Body of pancreas (tissue), 4 donors: Measurements from ENCODE around the gene KIF2C. TPM values are rescaled to one million over a fixed set of nuclear protein-coding genes. Genes with fewer than 3 reads are reported as not detected.

ENCODE experiments used
- ATAC-seq: fragments of 150-250 bp; one replicate; pipeline ENCODE4 v1.9.1; 2016
- DNase-seq, 4 donors: peaks; one replicate each; pipeline ENCODE4 v3.0.0-alpha.2; 2019
- H3K27ac ChIP-seq, 4 donors: fragments of 200-600 bp; sonication (generic); 1 replicate in 3 of 4; 2 replicates in 1 of 4; pipeline versions ENCODE4 v1.5.1 to v1.6.1; 2016 to 2019; ENCODE audit warnings: mild to moderate bottlenecking in 1 of 4, mixed read lengths in 1 of 4, moderate library complexity in 1 of 4
- H3K27me3 ChIP-seq, 2 donors: fragments of 200-600 bp; sonication (generic); one replicate each; pipeline ENCODE4 v1.6.0; 2016; ENCODE audit warnings: mild to moderate bottlenecking in 1 of 2
- H3K36me3 ChIP-seq, 2 donors: fragments of 200-600 bp; sonication (generic); replicated peaks in 1 of 2; 2 replicates each; pipeline ENCODE4 v1.5.1; 2016; ENCODE audit warnings: low read depth in 2 of 2; ENCODE audit not compliant: insufficient read depth in 1 of 2
- H3K4me1 ChIP-seq: fragments of 200-600 bp; sonication (generic); one replicate; pipeline ENCODE4 v1.6.0; 2016
- H3K4me3 ChIP-seq, 2 donors: fragments of 200-600 bp; sonication (generic); 1 replicate in 1 of 2; 2 replicates in 1 of 2; pipeline ENCODE4 v1.5.1; 2016 to 2019
- H3K9me3 ChIP-seq, 3 donors: fragments of 200-600 bp; sonication (generic); 1 replicate in 2 of 3; 2 replicates in 1 of 3; pipeline ENCODE4 v1.5.1; 2016
- POLR2A ChIP-seq, 3 donors: fragments of 450-650 bp; IDR thresholded peaks; one replicate each; pipeline ENCODE4 v1.6.1; 2016; ENCODE audit warnings: antibody characterized with exemption in 3 of 3, mild to moderate bottlenecking in 2 of 3
- WGBS, 2 donors: methylation state at CpG; one replicate each; pipeline ENCODE4 v1.1.5; 2017; 5-methylcytosine and 5-hydroxymethylcytosine counted together
- intact Hi-C: fragments of 100-400 bp; cut with DNase I; formaldehyde crosslinking; loops from one replicate; pipeline ENCODE4 v1.15.1; 2023
- total RNA-seq, 2 donors: library from RNA; depleted of rRNA; stranded (reverse); fragments of >200 nt; gene quantifications; one replicate each; pipeline ENCODE4 v1.1.0, GENCODE V29; 2016
- TF ChIP-seq, protein P1 (sequence below), 7 experiments: fragments of 450-650 bp in 4 of 7; fragments of 200-600 bp in 3 of 7; sonication (generic) in 3 of 7; IDR thresholded peaks; one replicate each; pipeline ENCODE4 v1.5.1; 2016 to 2019; ENCODE audit warnings: antibody characterized with exemption in 7 of 7

The KIF2C gene
- total RNA-seq, 2 donors from 2014 or later = not detected

DNA sequence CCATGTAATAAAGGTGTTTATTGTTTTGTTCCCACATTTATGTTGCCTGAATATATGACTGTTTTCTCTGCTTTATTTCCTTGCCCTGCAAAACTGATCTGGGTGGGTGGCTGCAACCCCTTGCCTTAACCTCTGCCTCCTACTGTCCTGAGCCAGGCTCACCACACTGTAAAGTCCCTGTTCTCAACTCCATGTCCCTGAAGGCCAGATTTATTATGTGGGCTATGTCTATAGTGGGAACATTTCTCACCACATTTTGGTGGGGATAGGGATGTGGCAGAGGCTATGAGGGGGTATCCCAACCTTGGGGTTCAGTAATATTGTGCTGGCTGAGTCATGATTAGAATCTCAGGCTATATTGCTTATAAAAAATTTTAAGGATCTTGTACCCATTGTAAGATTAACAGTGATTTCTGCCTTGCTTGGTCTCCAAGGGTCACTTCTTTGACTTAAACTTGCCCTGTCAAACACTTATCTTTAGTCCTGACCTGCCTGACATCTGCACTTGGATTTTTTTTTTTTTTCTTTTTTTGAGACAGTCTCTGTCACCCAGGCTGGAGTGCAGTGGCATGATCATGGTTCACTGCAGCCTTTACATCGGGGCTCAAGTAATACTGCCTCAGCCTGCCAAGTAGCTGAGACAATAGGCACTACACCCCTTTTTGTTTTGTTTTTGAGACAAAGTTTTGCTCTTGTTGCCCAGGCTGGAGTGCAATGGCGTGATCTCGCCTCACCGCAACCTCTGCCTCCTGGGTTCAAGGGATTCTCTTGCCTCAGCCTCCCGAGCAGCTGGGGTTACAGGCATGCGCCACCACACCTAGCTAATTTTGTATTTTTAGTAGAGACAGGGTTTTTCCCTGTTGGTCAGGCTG is 39.3 kb downstream of the KIF2C start:
- intact Hi-C loops = no loop called here

DNA sequence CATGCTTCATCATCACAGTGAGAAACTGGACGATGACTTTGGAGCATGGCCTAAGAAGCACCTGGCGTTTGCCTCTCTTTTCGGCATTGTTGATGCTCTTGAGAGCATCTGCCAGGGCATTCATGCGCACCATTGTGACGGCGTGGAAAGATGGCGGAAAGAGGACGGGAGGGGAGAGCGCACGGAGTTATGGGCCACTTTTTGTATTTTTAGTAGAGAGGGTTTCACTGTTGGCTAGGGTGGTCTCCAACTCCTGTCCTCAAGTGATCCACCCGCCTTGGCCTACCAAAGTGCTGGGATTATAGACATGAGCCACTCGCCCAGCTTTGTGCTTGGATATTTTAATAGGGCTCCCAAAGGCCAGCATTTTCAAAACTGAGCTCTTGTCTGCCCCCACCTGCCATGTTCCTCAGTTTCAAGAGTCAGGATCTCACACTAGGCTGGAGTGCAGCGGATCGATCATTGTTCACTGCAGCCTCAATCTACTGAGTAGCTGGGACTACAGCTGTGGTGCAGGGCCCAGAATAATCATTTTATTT is 41.0 kb downstream of the KIF2C start:
- intact Hi-C loops = no loop called here
- no peak for ATAC-seq
- Histone ChIP-seq H3K36me3 (peaks cover 6 to 20% of the 10 kb centered on the region in 2 donors), H3K4me3 (no peak overlapping the region), H3K27me3 (no peaks in the 10 kb centered on the region), H3K9me3 (no peaks in the 10 kb centered on the region), H3K4me1 (peaks cover 43% of the 10 kb centered on the region), H3K27ac (no peak overlapping the region)
- no peak for DNase-seq
- TF ChIP-seq, protein P1, sequence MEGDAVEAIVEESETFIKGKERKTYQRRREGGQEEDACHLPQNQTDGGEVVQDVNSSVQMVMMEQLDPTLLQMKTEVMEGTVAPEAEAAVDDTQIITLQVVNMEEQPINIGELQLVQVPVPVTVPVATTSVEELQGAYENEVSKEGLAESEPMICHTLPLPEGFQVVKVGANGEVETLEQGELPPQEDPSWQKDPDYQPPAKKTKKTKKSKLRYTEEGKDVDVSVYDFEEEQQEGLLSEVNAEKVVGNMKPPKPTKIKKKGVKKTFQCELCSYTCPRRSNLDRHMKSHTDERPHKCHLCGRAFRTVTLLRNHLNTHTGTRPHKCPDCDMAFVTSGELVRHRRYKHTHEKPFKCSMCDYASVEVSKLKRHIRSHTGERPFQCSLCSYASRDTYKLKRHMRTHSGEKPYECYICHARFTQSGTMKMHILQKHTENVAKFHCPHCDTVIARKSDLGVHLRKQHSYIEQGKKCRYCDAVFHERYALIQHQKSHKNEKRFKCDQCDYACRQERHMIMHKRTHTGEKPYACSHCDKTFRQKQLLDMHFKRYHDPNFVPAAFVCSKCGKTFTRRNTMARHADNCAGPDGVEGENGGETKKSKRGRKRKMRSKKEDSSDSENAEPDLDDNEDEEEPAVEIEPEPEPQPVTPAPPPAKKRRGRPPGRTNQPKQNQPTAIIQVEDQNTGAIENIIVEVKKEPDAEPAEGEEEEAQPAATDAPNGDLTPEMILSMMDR (IDR thresholded peaks at IDR 0.05) = no peak
- no peak for TF ChIP-seq POLR2A (IDR thresholded peaks at IDR 0.05)
- 89% methylated on average over 14 of the region's 14 CpGs for WGBS, 2 donors

More for the DNA sequence above, 39.3 kb downstream of the KIF2C start:
- DNase-seq = no peak
- peaks cover 35% of the 10 kb centered on the region for H3K4me1 ChIP-seq
- peaks cover 6 to 20% of the 10 kb centered on the region in 2 donors for H3K36me3 ChIP-seq
- no peaks in the 10 kb centered on the region for H3K9me3 ChIP-seq
- TF ChIP-seq POLR2A (IDR thresholded peaks at IDR 0.05) = no peak
- TF ChIP-seq, protein P1 (IDR thresholded peaks at IDR 0.05) = no peak
- no peak overlapping the region for H3K27ac ChIP-seq
- ATAC-seq = no peak
- WGBS, 2 donors = 94 to 98% methylated on average over 6 of the region's 6 CpGs
- H3K4me3 ChIP-seq = no peak overlapping the region
- H3K27me3 ChIP-seq = no peaks in the 10 kb centered on the region

DNA sequence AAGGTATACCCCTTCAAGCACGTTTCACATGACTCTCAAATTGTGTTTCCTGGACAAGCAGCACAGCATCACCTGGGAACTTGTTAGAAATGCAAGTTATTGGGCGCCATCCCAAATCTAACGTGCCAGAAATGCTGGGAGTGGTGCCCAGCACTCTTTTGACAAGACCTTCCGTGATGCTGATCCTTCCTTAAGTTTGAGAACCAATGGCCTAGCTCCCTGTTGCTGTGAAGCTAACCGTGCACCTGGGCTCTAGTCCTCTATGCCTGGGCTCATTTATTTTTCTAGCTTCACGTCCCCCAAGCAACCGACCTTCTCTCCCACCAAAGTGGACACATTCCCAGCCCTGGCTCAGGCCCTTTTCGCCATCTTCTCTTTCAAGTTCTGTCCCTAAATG is 44.1 kb downstream of the KIF2C start:
- Histone ChIP-seq H3K27me3 (no peaks in the 10 kb centered on the region), H3K27ac (peak overlapping the region in 1 of 4 donors; percentile 35), H3K4me3 (no peak overlapping the region), H3K4me1 (peaks cover 31% of the 10 kb centered on the region), H3K9me3 (no peaks in the 10 kb centered on the region), H3K36me3 (peaks cover under 1 to 10% of the 10 kb centered on the region in 2 donors)
- peak in 3 of 4 donors; percentile 47 to 51 (median 48) for DNase-seq
- intact Hi-C loops = no loop called here
- WGBS, 2 donors = 37 to 46% methylated on average over 8 of the region's 8 CpGs
- ATAC-seq = no peak
- TF ChIP-seq, protein P1 (IDR thresholded peaks at IDR 0.05) = no peak
- no peak for TF ChIP-seq POLR2A (IDR thresholded peaks at IDR 0.05)

DNA sequence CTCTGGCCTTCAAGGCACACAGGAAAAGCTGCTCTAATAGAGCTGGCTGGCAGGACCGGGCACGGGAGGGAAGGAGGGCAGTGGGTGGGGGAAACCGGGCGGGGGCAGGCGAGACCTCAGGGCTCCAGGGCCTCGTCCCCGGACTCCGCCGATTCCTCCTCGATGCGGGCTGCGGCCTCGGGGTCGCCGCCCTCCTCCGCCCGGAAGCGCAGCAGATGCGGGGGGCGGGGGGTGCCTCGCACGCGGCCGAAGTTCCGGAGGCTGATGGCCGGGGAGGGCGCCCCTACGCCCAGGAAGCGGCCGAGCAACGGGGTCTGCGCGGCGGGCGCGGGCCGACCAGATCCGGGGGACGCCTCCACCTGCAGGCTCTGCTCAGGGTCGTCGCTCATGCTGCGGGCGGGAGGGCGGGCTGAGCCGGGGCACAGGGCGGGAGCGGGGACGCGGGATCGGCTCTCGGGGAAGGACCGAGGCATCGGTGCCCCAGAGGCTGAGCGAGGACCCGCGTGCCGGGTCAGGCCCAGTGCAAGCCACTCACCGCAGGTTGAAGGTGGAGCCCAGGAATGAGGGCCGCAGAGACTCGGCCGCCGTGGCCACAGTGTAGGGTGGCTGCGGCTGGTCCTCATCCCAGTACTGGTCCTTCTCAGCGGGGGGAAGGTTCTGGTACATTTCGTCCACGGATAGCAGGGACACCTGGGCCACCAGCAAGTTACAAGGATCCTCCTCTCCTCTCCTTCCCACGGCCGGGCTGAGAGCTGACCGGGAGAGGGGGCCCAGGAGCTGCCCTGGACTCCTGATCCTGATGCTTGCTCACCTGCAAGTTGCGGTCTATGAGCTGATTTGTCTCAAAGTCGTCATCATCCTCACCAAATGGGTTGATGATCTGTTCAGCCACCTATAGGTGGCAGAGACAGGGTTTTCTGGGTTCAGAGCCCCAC is 44.7 kb downstream of the KIF2C start:
- intact Hi-C loops = no loop called here
- ATAC-seq = peak; percentile 12
- Histone ChIP-seq H3K27ac (peak overlapping the region in 1 of 4 donors; percentile 35), H3K9me3 (no peaks in the 10 kb centered on the region), H3K4me3 (peak overlapping the region in 1 of 2 donors; percentile 8), H3K36me3 (peaks cover 0 to 5% of the 10 kb centered on the region in 2 donors), H3K27me3 (no peaks in the 10 kb centered on the region), H3K4me1 (peaks cover 31% of the 10 kb centered on the region)
- peak in 1 of 4 donors; percentile 44 for DNase-seq
- 18 to 37% methylated on average over 3 to 34 of the region's 71 CpGs for WGBS, 2 donors
- TF ChIP-seq, protein P1 (IDR thresholded peaks at IDR 0.05) = no peak
- TF ChIP-seq POLR2A (IDR thresholded peaks at IDR 0.05) = no peak
